Epidermal melanocyte (primary cell): ENCODE measurements around the gene ZFHX3.
A peak's percentile ranks its signal among the peaks of the same experiment; 100 is the strongest.

Experiments used
- DNase-seq: peaks from one replicate; pipeline ENCODE4 v3.0.0; 2011; ENCODE audit warnings: low spot score; ENCODE audit not compliant: insufficient read length

Gene ZFHX3

DNA sequence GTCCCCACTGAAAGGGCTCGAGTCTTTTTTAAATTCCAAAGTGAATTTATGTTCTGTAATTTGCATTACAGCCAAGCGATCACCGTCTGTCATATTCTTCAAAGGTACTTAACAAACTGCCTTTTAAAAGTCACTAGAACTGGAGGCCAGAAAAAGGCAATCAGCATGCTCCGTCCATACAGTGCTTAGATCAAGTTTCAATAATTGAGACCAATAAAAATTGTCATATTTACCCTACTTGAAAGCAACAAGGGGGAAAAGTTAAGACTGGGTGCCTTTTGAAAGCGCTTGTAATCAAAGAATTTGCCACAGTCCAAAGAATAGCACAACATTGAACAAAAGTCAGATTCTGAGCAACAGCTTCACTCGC is 9.0 kb upstream of the ZFHX3 start:
- DNase-seq, result no peak

DNA sequence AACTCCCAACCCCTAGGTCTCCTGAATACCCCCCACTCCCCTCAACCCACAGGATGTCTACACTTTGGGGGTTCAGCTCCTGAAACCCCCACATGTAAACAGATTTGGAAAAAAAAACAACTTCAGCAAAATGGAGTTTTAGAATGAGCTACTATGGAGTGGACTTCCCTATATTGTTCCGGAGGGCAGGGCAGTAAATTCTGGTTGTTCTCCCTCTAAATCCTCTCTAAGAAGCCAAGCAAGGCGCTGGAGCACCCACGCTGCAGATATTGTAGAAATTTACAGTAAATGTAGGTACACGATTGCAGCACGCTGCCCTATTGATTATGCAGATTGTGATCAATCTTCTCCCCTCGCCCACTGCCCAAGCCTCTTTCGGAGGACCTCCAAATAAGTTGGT is 8.5 kb upstream of the ZFHX3 start:
- no peak for DNase-seq

DNA sequence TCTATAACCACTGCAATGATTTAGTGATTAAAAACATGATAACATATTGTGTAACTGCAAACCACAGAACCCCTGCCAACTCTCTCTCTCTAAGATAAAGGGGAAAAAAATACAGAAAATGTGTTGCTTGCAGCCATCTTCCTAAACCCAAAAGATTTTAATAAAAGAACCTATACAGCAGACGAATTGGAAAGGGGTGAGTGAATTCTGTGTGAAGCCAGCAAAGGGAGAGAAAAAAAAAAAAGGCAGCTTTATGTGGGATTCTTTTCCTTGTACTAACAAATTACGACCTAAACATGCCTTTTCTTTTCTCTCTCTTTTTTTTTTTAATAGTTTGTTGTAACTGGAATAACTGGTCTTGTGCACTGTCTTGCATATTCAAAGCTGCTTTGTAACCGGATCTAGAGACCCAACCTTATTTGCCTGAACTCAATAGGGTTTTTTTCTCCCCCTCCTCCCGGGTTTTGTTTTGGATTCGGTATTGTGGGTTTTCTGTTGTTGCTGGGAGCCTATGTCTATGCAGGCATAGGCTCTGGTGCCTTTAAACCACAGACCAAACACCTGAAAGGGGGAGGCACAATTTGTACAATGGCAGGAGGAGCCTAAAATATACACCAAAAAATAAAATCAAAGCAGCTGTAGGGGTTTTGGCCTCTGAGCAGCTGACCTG is 7.0 kb upstream of the ZFHX3 start:
- DNase-seq, result no peak

DNA sequence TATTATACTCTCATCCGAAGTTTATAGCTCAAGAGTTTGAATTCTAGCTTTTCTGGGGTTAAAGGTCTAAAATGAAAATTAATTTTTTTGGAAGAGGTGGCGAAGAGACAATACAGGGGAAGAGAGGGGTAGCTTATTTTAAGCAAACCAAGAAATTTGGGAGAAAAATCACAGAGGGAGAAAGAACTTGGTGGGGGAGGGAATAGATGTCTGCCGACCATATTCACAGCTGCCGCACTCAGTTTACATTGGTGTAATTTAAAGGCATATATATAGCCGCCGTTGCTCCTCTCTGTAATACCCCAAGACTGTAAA is 6.5 kb upstream of the ZFHX3 start:
- DNase-seq, result no peak

DNA sequence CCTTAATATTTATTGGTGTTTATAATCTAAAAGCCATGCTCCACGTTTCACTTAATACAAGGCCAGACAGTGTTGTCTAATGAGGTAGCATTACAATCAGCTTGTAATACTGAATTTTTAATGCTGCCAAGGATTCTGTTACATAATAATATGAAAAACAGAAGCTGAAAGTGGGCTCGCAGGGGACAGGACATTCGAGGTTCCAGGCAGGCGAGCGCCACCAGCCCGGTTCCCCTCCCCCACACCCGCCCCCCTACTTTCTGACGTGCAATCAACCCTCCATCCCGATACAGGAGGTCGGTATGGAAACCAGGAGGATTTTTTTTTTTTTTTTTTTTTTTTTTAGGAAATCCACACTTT is 6.2 kb upstream of the ZFHX3 start:
- no peak for DNase-seq

DNA sequence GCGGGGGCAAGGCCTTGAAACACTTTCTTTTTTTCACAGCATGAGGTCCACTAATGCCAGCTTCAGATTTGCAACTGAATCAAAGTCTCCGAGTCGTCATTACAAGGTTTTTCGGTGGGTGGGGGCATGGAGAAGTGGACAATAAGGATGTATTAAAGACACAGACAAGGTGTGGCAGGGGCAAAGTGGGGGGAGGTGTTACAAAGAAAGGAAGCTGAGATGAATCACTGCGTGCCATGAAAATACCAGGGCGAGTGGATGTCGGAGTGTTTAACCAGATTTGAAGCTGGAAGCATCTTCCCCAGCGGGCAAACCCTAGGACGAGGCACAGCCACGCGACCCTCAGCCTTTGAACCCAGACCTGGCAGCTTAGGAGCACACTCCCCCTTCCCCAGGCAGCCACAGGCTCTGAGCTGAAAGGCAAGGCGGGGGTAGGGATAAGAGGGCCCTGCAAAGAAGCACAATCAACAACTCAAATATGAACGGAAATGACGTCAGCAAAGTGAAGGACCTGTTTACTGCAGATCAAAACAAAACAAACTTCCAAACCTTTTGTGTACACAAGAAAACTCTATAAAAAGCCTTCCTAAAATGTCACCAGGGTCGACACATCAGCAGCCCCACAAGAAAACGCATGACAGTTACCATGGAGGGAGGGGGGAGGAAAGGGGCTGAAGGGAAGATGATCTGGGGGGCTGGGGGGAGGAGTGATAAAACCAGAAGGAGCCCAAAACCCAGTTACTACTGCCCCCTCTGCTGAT is 5.6 kb upstream of the ZFHX3 start:
- DNase-seq, result no peak

DNA sequence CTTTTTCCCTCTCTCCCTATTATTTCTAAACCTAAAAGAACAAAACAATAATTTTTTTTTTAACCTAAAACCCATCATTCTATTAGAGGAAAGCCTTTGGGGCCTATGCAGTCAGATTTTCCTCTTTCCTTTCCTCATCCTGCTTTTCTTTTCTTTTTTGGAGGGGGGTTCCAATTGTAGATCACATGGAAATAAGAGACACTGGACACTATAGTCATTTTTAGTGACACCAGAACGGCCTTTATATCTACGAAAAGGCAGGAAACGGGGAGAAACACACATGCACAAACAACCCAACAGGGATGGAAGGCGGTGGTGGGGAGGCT is 5.1 kb upstream of the ZFHX3 start:
- no peak for DNase-seq

DNA sequence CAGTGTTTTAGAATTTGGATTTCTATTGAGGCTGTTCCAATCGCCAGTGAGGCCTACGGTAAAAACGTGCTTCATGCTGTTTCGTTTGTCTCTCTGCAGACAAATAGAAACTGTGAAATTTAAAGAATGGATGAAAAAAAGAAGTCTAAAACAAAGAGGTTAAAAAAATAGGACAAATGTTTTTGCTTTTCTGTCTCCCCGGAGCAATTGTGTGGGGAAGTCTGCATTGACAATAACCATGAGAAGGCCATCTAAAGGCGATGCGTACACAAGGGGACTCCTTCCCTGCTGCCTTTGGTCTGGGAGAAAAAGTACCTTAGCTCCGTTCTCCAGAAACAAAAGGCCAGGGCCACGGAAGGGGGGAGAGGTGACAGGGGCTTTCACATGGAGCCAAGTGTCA is 4.6 kb upstream of the ZFHX3 start:
- no peak for DNase-seq

DNA sequence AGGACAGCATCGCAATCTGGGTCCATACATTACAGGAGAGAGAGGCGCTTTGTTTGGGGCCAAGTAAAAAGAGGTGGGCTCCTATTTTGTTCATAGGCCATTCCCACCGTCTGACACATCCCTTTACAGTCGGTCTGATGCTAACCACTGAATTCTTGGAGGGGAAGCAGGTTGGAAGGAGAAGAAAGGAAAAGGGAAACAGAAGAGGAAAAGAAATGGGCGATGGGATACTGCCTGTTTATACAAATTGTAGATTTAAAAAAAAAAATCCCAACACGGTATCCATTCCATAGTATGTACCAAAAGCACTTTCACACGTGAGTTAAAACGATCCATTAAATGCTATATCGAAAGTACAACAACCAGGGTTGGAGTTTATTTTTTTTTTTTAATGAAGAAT is 4.0 kb upstream of the ZFHX3 start:
- no peak for DNase-seq

DNA sequence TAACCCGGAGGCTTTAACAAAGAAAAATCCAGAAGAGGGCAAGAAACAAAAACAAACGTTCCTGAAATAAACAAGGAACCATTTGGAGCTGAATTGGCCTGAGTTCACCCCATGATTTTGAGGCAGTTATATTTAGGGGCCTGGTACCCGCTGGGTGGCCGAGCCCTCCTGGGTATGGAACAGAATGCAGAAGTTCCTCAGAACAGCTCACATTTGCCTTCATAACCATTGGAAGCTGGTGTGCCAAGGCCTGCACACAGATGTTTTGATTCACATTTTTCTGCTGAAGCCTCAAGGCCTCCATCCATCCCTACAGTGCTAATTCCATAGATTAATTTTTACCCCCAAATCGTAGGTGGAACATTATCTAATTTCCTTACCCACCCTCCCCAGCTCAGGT is 3.3 kb upstream of the ZFHX3 start:
- DNase-seq, result no peak

DNA sequence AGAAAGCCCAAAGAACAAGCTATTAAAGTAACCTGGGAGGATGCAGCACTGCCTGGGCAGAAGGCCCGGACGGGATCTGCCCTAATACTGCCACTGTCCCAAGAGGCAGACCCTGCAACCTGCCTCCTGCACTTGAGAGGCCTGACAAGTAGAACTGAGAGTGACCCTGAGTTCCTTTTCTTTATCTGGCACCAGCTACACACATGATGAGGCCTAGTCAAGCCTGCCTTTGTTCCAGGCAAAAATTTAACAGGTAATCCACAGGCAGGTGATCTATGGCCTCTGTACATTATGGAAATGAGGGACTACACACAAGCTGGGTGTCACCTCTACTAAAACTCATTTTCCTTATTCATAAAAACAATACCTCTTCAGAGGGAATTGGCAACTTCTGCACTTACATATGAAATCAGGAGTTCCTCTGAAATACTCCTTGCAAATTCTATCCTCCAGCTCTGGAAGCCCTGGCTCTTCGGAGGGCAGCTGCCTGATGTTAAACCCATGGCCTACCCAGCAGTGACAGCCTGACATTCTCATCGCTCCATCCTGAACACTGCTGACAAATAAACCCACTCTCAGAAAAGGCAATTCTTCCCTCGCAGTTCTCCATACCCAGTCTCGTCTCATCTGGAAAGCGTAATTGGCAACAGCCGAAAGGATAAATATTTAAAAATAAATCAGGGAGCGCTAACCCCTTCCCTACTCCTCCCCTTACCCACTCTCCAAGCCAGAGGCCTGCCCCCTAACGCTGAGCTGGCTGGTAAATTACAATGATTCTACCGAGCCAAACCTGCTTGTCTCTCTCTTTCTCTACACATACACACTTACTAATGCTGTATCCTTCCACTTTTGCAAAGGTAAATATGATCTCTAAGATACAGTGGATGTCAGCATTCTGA is 2.5 kb upstream of the ZFHX3 start:
- DNase-seq, result no peak

DNA sequence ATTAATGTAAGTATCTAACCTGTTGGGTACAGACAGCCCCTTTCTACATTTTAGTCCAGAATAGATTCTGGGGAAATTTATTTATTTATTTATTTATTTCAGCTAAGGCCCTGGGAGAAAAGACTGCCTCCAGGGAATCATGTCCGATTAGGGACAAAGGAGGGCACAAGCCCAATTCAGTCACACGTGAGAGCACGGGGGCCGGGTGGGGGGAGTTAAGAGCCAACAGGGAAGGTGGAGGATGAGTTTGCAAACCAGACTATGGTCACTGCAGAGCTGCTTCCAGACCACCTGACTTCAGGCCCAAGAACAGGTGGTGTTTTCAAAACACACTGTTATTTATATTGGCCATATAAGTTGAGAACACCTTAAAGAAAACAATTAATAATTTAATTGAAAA is 1.6 kb upstream of the ZFHX3 start:
- no peak for DNase-seq

DNA sequence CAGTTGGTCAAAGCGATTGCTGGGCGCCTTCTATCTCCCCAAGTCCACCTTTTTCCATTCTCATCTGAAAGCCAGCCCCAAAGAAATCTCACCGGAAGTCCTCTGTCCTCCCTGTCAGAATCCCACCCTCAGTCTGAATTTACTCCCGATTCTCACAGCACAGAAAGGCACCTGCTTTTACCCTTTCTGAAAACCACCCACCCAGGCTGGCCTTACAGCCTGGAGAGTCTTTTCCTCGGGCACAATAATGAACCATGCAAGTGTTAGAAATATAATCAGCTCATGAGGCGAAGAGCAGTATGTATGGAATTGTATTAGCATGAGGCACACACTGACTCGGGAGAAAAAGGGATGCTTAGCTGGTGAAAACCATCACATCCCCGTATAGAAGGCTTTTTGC is 1.2 kb upstream of the ZFHX3 start:
- no peak for DNase-seq

DNA sequence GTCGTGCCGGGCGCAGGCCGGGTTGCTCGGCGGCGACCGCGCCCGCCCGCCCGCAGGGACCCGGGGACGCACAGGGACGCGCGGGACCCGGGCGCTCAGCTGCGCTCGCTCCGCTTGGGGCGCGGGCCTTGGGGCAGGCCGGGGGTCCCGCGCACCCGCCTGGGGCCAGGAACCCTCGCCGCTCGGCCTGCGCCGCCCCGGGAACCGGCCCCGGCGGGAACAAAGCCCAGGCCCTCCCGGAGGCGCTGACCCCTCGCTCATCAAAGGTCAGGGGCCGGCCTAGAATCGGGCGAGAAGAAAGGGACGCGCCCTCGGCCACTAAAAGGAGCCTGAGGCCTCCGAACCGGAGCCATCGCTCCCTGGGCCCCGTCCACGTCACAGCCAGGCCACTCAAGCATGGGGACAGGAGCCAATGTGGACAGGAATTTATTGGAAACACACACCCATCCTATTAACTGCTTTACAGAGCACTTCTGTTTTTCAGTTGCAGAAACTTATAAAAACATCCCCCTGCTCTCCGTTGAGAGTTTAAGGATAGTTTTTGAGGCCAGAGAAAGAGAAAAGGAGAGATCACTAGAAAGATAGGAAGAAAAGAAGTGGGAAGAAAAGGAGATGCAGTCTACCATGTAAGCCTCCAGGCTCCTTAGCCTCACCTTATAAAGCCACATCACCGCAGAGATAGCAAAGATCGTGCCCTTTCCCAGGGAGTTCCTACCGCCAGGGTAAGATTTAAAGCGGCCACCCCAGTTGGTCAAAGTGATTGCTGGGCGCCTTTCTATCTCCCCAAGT is 558 bp upstream of the ZFHX3 start:
- no peak for DNase-seq

DNA sequence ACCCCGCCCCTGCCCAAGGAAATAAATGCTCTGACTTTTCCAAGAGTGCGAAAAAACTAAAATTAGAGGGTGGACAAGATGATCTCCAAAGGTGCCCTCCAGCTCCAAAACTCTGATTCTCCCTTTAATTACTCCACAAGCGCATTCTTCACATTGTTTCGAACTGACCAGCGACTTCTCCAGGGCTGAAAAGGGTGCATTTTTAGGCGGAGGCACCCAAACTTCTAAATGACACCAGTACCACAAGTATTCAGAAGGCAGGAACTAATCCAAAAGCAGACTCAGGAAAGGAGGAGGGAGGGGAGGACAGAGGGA is 750 bp downstream of the ZFHX3 start:
- DNase-seq, result no peak

DNA sequence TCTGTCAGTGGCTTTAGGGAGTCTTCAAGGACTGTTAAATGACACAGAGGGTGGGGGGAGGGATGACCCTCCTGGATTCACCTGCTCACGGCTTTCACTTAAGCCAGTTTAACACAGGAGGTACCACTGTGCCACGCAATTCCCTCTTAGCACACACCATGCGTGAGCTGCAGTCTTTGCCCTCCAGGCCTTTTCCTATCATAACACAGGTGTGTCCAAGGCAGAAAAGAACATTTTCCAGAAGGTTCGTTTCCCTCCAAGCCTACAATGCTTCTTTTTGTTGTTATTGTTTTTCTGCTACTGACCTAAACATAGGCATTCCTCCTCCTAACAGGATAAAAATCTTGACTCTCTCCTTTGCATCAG is 1.1 kb downstream of the ZFHX3 start:
- no peak for DNase-seq

DNA sequence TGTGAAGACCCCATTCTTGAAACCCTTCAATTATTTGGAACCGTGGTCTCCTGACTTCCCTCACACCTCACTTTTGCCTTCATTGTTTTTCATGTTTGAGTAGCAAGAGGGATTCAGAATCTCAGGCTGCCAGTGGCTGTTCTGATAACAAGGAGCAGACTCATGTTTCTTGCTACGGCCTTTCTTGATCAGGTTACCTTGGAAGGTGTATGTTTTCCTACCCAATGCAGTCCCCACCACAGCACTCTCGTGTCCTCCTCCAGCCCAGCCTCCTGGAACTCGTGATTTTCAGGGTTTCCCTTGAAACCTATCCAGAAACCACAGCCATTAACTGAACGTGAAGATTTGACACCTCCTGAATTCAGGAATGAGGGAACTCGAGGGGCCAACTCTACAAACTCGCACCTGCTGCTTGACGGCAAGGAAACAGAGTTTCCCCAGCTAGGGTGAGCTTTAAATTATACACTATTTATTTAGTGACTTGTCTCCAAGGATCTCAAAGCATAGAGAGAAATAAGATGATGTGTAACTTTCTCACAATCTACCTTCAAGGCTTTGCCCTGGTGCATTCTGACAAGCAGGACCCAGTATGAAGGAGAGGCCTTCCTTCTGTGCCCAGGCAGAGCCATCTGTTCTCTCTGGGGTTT is 1.6 kb downstream of the ZFHX3 start:
- DNase-seq, result no peak

DNA sequence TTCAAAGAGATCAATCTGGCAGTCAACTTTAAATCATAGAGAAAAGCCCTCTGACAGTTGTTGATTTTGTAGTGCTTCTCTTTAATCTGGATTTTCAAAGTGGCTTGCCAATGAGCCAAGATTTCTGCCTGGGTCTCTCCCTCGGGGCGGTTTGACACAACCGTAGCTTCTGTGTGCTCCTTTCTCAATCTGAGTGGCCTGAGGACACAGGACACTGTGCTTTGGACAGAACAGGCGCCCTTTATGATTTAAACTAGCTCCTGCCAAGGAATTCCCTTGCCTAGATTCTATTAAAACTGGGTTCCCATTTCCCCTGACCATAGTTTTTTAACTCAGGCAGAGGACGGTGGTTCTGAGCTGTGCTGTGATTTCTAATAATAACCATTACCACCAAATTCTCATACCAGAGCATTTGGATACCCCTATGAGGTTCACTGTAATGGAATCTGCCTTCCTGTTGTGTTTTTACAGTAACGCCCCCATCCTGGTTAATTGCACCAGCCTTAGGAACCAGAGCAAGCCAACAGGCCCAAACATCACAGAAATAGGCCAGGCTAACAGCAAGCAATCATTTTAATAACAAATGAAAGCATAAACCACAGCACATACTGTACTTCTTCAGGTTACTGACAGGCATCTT is 4.0 kb downstream of the ZFHX3 start:
- peak; percentile 74 for DNase-seq

DNA sequence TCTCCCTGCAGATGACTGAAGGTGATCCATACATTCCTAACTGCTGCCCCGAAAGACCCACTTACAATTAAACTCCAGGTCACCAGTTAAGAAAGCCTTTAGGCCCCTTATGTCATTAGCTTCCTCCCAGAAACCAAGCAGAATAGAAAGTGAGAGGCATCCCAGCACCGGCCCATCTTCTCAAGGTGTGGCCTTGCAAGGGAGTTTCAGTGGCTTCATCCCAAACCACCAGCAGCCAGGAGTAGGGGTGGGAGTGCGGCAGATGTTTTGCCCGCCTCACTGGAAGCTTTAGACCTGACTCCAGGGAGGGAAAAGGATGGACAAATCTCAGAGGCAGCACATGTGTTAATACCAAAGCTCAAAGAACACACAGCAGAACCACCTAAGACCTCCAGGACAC is 5.1 kb downstream of the ZFHX3 start:
- DNase-seq, result no peak

DNA sequence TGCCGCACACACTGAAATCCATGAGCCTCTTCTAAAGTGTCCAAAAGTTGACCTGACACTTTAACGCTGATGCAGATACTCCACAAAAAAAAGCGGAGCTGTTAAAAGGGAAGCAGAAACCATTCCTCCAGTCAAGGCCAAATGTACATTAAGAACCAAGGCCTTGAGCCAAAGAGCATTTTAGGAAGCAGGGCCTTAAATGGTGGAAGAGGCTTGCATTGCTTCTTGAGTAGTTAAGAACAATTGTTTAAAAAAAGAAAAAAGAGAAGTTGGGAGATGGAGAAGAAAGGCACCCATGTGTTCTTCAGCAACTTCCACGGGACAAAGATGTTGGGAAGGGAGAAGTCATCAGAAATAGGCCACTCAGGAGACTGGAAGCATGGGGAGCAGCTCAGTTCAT is 6.3 kb downstream of the ZFHX3 start:
- DNase-seq, result no peak

DNA sequence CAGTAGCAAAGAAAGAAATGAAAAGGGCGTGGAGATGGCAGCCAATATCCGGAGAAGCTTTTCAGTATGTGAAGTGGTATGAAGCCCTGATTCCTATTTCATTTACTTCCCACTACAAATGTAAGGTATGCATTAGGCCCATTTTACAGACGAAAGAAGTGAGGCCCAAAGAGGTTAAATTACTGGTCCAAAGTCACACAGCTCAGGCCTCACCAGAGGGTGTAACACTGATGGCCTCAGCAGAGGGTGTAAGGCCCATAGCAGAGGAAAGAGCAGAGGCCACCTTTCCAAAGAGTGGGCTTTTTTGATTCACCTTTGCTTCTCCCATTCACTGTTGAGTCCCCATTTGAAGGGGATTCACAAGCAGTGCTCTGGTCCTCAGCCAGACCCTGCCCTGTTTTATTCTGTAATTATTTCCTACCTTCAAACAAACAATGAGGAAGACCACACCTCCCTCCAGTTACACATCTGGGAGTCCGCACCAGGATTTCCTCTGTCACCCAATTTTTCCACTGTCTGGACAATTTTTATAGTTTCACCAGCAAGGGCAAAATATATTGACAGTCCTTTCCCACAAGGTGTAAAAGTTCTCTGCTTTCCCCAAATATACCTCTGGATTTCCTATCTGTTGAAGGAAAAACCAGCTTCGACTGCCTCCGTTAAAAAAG is 7.1 kb downstream of the ZFHX3 start:
- DNase-seq, result no peak
